ENCODE measurements around the gene PRPF8.
"Not testable (repeated sequence)": the region's sequence is repeated elsewhere in the genome, so short reads cannot be mapped to it uniquely, and the experiment has no call there.

The PRPF8 gene

DNA sequence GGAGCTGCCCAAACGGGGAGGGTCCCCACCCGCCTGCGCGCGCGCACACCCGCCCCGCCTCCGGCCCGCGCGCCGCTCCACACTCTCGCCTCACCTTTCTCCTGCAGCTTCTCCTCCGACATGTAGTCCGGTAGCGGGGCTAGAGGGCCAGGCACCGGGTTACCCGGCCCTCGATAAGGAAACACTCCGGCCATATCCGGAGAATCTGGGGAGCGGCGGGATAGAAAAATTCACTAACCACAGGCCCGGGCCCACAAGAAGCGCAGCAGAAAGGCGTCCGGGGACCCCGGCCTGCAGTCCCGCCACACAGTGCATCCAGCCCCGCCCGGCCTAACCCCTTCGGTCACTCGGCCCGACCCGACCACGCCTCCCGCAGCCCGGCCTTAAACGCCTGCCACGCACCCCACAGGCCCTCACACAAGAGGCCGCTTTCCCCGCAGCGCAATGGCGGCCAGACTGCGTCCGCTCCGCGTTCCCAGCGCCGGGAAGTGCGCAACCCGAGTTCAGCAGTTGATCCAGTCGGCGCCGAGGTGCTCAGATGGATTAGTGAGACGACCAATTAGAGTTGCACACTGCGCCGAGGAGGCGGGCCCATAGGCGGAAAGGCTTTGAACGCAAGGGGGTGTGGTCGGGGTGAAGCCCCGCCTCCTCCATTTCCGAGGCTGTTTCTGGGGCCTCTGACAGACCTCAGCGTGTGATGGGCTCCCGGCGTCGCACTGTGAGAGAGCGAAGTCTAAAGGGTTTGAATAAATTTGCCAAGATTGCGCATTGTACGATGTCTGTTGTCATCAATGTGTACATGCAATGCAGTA is at the start of gene PRPF8:
Gene PRPF8 (minus strand): TSS at position 490 of the 812 bp plus-strand sequence. CDS start 296 bp downstream, at position 194.
- DNase-seq (ENCODE audit: insufficient read length, low spot score) (peak; percentile 100), FAIRE-seq (peak; percentile 98)

DNA sequence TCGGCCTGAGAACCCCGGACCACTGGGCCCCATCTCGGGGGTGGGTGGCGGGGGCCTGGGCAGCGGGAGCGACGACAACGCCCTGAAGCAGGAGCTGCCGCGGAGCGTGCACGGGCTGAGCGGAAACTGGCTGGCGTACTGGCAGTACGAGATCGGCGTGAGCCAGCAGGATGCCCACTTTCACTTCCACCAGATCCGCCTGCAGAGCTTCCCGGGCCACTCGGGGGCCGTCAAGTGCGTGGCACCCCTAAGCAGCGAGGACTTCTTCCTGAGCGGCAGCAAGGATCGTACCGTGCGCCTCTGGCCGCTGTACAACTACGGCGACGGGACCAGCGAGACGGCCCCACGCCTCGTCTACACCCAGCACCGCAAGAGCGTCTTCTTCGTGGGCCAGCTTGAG is 49.1 kb upstream of the PRPF8 start:
- no peak for DNase-seq (ENCODE audit: insufficient read length, low spot score)
- FAIRE-seq = no peak

DNA sequence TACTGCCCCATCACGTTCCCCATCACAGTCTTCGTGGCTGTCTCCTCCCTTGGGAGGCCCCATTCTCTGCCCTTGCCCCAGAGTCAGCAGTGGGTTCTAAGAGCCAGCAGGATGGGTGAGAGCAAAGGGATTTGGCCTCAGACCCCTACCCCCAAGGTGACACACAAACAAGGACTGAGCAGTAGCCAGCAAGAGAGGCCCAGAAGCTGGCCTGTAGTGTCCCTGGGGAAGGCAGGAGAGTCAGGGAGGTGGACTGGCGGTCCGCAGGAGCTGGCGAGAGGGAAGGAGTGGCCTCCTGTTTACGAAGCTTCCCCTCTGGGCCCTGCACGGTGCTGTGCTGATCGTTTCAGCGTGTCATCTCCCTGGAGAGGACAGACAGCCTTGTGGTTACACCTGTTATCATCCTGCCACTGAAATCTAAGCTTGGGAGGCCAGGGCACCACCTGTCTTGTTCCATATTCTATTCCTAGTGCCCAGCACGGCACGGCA is 48.2 kb upstream of the PRPF8 start:
- FAIRE-seq (no peak), DNase-seq (ENCODE audit: insufficient read length, low spot score) (no peak)

DNA sequence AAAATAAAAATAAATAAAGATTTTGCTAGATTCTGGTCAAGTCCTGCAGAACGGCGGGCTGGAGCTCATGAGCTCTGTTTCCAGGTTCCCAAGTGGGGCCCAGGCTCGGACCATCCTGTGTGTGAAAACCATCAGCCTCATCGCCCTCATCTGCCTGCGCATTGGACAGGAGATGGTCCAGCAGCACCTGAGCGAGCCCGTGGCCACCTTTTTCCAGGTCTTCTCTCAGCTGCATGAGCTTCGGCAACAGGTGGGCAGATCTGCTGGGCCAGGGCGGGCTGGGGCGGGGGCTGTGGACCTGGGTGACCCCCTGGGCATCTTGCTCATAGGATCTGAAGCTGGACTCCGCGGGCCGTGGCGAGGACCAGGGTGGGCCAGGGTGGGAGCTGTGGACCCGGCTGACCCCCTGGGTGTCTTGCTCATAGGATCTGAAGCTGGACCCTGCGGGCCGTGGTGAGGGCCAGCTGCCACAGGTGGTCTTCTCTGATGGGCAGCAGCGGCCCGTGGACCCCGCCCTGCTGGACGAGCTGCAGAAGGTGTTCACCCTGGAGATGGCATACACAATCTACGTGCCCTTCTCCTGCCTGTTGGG is 47.7 kb upstream of the PRPF8 start:
- no peak for FAIRE-seq

DNA sequence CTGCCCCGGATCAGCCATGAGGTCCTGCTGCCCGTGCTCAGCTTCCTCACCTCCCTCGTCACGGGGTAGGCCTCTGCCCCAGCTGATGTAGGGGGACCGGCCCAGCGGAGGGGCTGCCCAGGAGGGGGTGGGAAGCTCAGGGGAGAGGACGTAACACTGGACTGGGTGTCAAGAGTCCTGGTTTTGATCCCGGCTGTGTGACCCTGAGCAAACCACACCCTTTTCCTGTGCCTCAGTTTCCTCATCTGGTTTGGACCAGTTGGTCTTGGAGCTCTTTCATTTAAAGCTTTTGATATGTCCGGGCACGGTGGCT is 46.5 kb upstream of the PRPF8 start:
- FAIRE-seq = no peak
- DNase-seq (ENCODE audit: insufficient read length, low spot score) = no peak

More for the DNA sequence above, 47.7 kb upstream of the PRPF8 start:
- no peak for DNase-seq (ENCODE audit: insufficient read length, low spot score)

DNA sequence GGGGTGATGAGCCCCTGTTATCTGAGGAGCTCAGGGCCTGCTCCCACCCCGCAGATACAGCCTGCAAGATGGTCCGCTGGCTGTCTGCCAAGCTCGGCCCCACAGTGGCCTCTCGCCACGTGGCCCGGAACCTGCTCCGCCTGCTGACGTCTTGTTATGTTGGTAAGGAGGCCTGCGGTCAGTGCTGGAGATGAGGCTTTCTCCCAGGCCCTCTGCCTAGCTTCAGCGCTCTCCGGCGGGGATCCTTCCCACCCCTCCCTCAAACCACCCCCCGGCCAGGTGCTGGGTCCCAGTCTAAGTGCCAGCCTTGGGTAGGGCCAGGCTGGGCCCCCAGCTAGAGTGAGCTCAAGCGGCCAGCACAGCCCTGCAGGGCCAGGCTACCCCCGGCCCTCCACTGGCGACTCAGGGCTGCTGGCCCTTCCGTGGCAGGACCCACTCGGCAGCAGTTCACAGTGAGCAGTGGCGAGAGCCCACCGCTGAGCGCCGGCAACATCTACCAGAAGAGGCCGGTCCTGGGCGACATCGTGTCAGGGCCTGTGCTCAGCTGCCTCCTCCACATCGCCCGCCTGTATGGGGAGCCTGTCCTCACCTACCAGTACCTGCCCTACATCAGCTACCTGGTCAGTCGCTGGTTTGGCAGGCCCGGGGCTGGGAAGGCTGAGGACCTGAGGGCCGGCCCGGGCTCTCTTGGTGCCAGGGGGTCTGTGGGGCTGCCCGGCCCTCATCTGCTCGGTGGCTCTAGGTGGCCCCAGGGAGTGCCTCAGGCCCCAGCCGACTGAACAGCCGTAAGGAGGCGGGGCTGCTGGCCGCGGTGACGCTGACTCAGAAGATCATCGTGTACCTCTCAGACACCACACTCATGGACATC is 45.9 kb upstream of the PRPF8 start:
- no peak for DNase-seq (ENCODE audit: insufficient read length, low spot score)
- FAIRE-seq = no peak

DNA sequence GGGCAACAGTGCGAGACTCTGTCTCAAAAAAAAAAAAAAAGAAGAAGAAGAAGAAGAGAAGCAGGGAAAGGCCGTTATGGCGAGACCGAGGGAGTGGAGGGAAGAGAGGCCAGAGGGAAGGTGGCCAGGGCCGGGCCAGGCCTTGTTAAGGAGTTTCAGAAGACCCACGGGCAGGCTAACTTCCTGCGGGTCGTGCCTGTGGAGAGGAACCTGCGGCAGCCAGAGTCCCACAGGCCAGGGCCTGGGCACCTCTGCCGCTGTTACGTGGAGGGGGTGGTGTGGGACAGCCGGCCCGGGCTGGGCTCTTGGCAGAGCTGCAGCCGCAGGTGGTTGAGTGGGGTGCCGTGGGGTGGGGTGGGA is 45.3 kb upstream of the PRPF8 start:
- FAIRE-seq = no peak

DNA sequence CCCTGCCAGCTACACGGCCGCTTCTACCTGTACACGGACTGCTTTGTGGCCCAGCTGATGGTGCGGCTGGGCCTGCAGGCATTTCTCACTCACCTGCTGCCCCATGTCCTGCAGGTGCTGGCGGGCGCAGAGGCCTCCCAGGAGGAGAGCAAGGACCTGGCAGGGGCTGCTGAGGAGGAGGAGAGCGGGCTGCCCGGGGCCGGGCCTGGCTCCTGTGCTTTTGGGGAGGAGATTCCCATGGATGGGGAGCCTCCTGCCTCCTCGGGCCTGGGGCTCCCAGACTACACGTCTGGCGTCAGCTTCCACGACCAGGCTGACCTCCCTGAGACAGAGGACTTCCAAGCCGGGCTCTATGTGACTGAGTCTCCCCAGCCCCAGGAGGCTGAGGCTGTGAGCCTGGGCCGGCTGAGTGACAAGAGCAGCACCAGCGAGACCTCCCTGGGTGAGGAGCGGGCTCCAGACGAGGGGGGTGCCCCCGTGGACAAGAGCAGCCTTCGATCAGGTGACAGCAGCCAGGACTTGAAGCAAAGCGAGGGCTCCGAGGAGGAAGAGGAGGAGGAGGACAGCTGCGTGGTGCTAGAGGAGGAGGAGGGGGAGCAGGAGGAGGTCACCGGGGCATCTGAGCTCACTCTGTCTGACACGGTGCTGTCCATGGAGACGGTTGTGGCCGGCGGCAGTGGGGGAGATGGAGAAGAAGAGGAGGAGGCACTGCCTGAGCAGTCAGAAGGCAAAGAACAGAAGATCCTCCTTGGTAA is 43.4 kb upstream of the PRPF8 start:
- DNase-seq (ENCODE audit: insufficient read length, low spot score) = no peak
- no peak for FAIRE-seq

More for the DNA sequence above, 45.3 kb upstream of the PRPF8 start:
- no peak for DNase-seq (ENCODE audit: insufficient read length, low spot score)

DNA sequence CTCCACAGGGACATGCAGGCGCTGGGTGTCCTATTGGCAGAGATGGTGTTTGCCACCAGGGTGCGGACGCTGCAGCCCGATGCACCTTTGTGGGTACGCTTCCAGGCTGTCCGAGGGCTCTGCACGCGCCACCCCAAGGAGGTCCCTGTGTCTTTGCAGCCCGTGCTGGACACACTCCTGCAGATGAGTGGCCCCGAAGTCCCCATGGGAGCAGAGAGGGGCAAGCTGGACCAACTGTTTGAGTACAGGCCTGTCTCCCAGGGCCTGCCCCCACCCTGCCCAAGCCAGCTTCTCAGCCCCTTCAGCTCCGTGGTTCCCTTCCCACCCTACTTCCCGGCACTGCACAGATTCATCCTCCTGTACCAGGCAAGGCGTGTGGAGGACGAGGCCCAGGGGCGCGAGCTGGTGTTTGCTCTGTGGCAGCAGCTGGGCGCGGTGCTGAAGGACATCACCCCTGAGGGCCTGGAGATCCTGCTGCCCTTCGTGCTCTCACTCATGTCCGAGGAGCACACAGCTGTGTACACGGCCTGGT is 42.7 kb upstream of the PRPF8 start:
- FAIRE-seq = no peak
- no peak for DNase-seq (ENCODE audit: insufficient read length, low spot score)

DNA sequence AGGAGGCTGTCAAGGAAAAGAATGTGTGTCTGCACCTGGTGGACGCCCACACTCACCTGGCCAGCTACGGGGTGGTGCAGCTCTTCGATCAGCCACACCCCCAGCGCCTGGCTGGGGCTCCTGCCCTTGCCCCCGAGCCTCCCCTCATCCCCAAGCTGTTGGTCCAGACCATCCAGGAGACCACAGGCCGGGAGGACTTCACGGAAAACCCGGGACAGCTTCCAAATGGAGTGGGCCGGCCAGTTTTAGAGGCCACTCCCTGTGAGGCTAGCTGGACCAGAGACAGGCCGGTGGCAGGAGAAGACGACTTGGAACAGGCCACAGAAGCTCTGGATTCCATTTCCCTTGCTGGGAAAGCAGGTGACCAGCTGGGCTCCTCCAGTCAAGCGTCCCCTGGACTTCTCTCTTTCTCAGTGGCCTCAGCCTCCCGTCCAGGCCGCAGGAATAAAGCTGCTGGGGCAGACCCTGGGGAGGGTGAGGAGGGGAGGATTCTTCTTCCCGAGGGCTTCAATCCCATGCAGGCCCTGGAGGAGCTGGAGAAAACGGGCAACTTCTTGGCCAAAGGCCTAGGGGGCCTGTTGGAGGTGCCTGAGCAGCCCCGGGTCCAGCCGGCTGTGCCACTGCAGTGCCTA is 42.1 kb upstream of the PRPF8 start:
- no peak for DNase-seq (ENCODE audit: insufficient read length, low spot score)
- no peak for FAIRE-seq

DNA sequence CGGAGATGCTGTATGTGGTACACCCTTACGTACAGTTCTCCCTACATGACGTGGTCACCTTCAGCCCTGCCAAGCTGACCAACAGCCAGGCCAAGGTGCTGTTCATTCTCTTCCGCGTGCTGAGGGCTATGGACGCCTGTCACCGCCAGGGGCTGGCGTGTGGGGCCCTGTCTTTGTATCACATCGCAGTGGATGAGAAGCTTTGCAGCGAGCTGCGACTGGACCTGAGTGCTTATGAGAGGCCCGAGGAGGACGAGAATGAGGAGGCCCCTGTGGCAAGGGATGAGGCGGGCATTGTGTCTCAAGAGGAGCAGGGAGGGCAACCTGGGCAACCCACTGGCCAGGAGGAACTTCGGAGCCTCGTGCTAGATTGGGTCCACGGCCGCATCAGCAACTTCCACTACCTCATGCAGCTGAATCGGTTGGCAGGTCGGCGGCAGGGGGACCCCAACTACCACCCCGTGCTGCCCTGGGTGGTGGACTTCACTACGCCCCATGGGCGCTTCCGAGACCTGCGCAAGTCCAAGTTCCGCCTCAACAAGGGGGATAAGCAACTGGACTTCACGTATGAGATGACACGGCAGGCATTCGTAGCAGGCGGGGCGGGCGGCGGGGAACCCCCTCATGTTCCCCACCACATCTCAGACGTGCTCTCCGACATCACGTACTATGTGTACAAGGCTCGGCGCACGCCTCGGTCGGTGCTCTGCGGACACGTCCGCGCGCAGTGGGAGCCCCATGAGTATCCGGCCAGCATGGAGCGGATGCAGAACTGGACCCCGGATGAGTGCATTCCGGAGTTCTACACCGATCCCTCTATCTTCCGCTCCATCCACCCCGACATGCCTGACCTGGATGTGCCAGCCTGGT is 41.2 kb upstream of the PRPF8 start:
- no peak for FAIRE-seq
- no peak for DNase-seq (ENCODE audit: insufficient read length, low spot score)

DNA sequence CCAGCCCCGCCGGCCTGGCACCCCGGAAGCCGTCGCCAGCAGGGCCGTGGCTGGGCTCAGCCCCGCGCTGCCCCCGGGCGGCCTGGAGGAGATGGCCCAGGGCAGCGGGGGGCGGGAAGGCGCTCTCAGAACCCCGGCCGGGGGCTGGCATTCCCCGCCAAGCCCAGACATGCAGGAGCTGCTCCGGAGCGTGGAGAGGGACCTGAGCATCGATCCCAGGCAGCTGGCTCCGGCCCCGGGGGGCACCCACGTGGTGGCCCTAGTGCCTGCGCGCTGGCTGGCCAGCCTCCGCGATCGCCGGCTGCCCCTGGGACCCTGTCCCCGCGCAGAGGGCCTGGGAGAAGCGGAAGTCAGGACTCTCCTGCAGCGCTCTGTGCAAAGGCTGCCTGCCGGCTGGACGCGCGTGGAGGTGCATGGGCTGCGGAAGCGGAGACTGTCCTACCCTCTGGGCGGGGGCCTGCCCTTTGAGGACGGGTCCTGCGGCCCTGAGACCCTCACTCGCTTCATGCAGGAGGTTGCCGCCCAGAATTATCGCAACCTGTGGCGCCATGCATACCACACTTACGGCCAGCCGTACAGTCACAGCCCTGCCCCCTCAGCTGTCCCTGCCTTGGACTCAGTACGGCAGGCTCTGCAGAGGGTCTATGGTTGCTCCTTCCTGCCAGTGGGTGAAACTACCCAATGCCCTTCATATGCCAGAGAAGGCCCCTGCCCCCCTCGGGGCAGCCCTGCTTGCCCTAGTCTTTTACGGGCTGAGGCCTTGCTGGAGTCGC is 40.4 kb upstream of the PRPF8 start:
- FAIRE-seq = peak; percentile 14
- no peak for DNase-seq (ENCODE audit: insufficient read length, low spot score)

DNA sequence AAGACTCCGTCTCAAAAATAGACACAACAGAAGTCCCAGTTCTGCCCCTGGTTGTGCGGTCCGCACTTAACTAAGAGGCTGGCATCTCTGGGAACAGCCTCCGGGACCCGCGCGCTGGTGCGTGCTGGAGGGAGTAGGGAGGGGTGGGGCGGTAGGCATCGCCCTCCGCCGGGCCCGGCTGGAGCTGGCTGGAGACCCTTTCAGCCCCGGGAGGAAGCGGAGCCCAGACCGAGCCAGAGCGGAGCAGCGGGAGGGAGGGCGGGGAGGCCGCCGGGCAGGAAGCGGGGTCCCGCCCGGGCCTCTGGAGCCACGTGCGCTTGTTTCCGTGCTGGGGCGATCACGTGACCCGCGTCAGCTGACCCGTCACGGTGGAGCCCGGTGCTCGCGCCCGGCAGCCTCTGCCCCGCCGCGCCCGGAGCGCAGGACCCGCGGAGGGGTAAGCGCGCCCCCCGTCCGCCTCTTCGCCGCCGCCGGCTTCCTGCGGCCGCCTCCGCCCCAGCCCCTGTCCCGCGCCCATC is 39.7 kb upstream of the PRPF8 start, which contains the start of gene WDR81:
Gene WDR81 (plus strand): TSS at position 354 of the 518 bp plus-strand sequence. CDS start 256 bp downstream, outside the sequence.
- FAIRE-seq (peak; percentile 71), DNase-seq (ENCODE audit: insufficient read length, low spot score) (peak; percentile 93)

DNA sequence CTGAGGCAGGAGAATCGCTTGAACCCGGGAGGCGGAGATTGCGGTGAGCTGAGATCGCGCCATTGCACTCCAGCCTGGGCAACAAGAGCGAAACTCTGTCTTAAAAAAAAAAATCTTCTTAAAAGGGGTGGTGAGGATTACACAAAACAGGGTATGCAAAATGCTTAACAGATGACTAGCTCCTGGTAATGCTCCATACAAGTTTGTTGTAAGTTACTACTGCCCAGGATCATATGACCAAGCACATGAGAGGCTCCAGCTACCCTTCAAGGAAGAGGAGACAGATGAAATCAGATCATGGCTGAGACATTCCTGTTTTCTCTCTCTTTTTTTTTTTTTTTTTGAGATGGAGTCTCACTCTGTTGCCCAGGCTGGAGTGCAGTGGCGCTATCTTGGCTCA is 37.4 kb upstream of the PRPF8 start:
- not testable (repeated sequence) for FAIRE-seq; DNase-seq (ENCODE audit: insufficient read length, low spot score)

DNA sequence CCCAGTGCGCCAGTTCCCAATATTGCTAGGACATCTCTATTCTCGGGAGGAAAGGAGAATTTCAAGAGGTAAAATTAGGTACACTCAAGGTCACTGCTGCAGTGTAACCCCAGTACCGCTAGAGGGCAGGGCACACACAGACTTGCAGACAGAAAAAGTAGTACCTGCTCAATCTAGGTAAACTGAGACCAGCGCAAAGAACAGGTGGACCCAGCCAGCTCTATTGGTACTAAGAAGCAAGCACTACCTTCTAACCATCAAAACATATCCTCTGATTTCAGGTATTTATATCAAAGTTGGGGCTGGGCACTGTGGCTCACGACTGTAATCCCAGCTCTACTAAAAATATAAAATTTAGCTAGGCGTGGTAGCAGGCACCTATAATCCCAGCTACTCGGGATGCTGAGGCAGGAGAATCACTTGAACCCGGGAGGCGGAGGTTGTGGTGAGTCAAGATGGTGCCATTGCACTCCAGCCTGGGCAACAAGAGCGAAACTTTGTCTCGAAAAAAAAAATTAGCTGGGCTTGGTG is 36.3 kb upstream of the PRPF8 start:
- DNase-seq (ENCODE audit: insufficient read length, low spot score) (no peak), FAIRE-seq (peak; percentile 84)

DNA sequence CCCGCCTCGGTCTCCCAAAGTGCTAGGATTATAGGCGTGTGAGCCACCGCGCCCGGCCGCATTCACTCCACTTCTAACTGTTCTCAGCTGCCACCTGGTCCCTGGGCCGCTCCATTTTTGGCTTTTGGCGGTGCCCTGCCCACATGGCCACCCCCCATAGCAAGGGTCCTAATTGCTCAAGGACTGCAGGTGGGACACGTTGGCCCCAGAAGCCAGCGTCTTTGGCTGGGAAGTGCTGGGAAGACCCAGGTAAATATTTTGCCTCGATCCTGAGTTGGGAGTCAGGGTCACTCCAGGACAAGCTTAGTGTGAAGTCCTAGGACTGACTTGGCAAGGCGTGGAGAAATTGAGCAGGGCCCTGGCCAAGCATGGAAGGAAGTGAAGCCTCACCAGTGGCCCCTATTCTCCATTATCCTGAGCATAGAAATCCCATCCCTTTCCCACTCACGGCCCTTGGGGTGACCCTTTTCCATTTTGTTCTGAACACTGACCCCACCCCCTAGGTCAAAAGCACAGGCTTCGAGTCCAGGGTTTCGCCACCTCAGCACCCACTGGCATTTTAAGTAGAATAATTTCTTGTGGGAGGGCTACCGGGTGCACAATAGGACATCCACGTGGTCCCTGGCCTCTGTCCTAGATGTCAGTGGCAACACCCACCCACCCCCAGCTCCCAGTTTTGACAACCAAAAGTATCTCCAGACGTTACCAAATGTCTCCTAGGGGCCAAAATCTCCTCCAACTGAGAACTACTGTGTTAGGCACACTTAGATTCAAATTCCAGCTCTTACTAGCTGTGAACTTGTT is 33.9 kb upstream of the PRPF8 start:
- FAIRE-seq (peak; percentile 55), DNase-seq (ENCODE audit: insufficient read length, low spot score) (no peak)

Measured in GM19239 (cell line).